GM06990 (cell line): ENCODE data around the gene NPAS2.

Source experiments
- DNase-seq: peaks from one replicate; pipeline ENCODE4 v3.0.0-alpha.2; 2011; ENCODE audit not compliant: insufficient read length; ENCODE audit errors: extremely low read depth
- H3K27me3 ChIP-seq: replicated peaks from 2 replicates; pipeline ENCODE4 v1.6.0; 2011; ENCODE audit warnings: low read length; ENCODE audit not compliant: control insufficient read depth, insufficient read depth
- H3K36me3 ChIP-seq: 2 replicates; pipeline ENCODE4 v1.5.1; 2011; ENCODE audit warnings: low read length; ENCODE audit not compliant: control insufficient read depth, insufficient read depth
- H3K4me3 ChIP-seq: replicated peaks from 2 replicates; pipeline ENCODE4 v1.5.1; 2011; ENCODE audit warnings: low read depth, mild to moderate bottlenecking, control low read depth, low read length
- CTCF ChIP-seq: IDR thresholded peaks from 2 replicates; pipeline ENCODE4 v1.5.1; 2011; ENCODE audit warnings: low read length, control low read depth, mild to moderate bottlenecking, inconsistent platforms; ENCODE audit not compliant: insufficient read depth, poor library complexity, severe bottlenecking

NPAS2 gene

GRCh38 chr2:101040761-101041160 is 220.8 kb downstream of the NPAS2 start:
- no peak for DNase-seq
- no peak for TF ChIP-seq CTCF
- Histone ChIP-seq H3K36me3 (no peaks in the 10 kb centered on the region), H3K27me3 (no peaks in the 10 kb centered on the region), H3K4me3 (no peak overlapping the region)

GRCh38 chr2:101041413-101041812 is 221.5 kb downstream of the NPAS2 start:
- H3K4me3 ChIP-seq: no peak overlapping the region
- no peak for DNase-seq
- TF ChIP-seq CTCF: no peak
- no peaks in the 10 kb centered on the region for H3K27me3 ChIP-seq
- H3K36me3 ChIP-seq: no peaks in the 10 kb centered on the region

- no peak for DNase-seq
- no peak overlapping the region for H3K4me3 ChIP-seq
- H3K36me3 ChIP-seq: no peaks in the 10 kb centered on the region
- no peaks in the 10 kb centered on the region for H3K27me3 ChIP-seq
- no peak for TF ChIP-seq CTCF
Observed at GRCh38 chr2:101045330-101045729, 225.4 kb downstream of the NPAS2 start.
